Right cardiac atrium (tissue), 5 donors: ENCODE results near the gene SFXN1. TPM values are rescaled to one million over a fixed set of nuclear protein-coding genes. Genes with fewer than 3 reads are reported as not detected.
A peak's percentile ranks its signal among the peaks of the same experiment; 100 is the strongest.
"Not testable (repeated sequence)": the region's sequence is repeated elsewhere in the genome, so short reads cannot be mapped to it uniquely, and the experiment has no call there.

Experiments used
- ATAC-seq, 2 donors: fragments of 200-7000 bp; cut with Tn5 transposase; one replicate each; pipeline versions ENCODE4 v1.8.0 to v1.9.1; 2020; ENCODE audit warnings: moderate library complexity in 2 of 2, mild to moderate bottlenecking in 1 of 2
- DNase-seq, 3 donors: peaks; one replicate each; pipeline ENCODE4 v3.0.0-alpha.2; 2020
- H3K27ac ChIP-seq: one replicate; pipeline ENCODE4 v1.5.1; 2013; ENCODE audit warnings: mild to moderate bottlenecking, low read length, control low read depth, moderate library complexity
- H3K27me3 ChIP-seq: one replicate; pipeline ENCODE4 v1.6.1; 2013; ENCODE audit not compliant: control insufficient read depth, insufficient read depth
- H3K4me1 ChIP-seq: one replicate; pipeline ENCODE4 v1.6.1; 2013; ENCODE audit warnings: low read length; ENCODE audit not compliant: control insufficient read depth, insufficient read depth
- H3K4me3 ChIP-seq: one replicate; pipeline ENCODE4 v1.5.1; 2013; ENCODE audit warnings: low read length, control low read depth
- H3K9me3 ChIP-seq: one replicate; pipeline ENCODE4 v1.6.1; 2013; ENCODE audit warnings: low read length; ENCODE audit not compliant: control insufficient read depth
- WGBS: extraction: QIAGEN DNeasy Blood & Tissue Kit; methylation state at CpG from one replicate; pipeline ENCODE4 v1.1.7; 2013; 5-methylcytosine and 5-hydroxymethylcytosine counted together
- intact Hi-C, 4 donors: fragments of 100-400 bp; cut with DNase I; formaldehyde crosslinking; loops; one replicate each; pipeline versions ENCODE4 v1.11.0 to v1.14.0; 2022 to 2023
- polyA plus RNA-seq: library from polyadenylated mRNA; stranded (reverse); fragments of 200-250 nt; gene quantifications from one replicate; pipeline ENCODE4 v1.2.3, GENCODE V29; 2013
- total RNA-seq, 4 donors: library from RNA; stranded (reverse); fragmentation: NEBNext Ultra II Directional; extraction: Animal tissue kit (Norgen Biotek cat#: 25700); gene quantifications; one replicate each; pipeline ENCODE4 v1.2.1, GENCODE V29; 2021
- donor health status: healthy with polysubstance abuse.
- donor health status: DM: no; HTN: yes; CAD: no.
- donor health status: DM: no; HTN: no; CAD: no.
- donor health status: DM: no; HTN: yes; CAD: no; lungs with severe emphysema.
- donor health status: DM: yes; HTN: yes; CAD: no.

The SFXN1 gene
- total and polyA plus RNA-seq, 5 donors = 14.7 to 37.6 (median 35.1) TPM

- H3K27me3 ChIP-seq = no peaks in the 10 kb centered on the region
- WGBS = 89% methylated on average over 17 of the region's 17 CpGs
- no peak overlapping the region for H3K4me3 ChIP-seq
- no peak for DNase-seq
- intact Hi-C loops = no loop called here
- H3K4me1 ChIP-seq = no peaks in the 10 kb centered on the region
- ATAC-seq = no peak
- no peak overlapping the region for H3K27ac ChIP-seq
- H3K9me3 ChIP-seq = no peaks in the 10 kb centered on the region
These were observed 16.2 kb downstream of the SFXN1 start for GRCh38 chr5:175494264-175495183.

- WGBS = 92% methylated on average over 7 of the region's 7 CpGs
- DNase-seq (no peak), ATAC-seq (no peak)
- Histone ChIP-seq H3K27me3 (no peaks in the 10 kb centered on the region), H3K4me1 (no peaks in the 10 kb centered on the region), H3K9me3 (no peaks in the 10 kb centered on the region), H3K4me3 (no peak overlapping the region), H3K27ac (no peak overlapping the region)
- intact Hi-C loops = no loop called here
These were observed 23.4 kb downstream of the SFXN1 start for GRCh38 chr5:175501759-175502158.

GRCh38 chr5:175507671-175508070 is 29.3 kb downstream of the SFXN1 start:
- DNase-seq, H3K4me3 ChIP-seq, intact Hi-C loops, H3K27ac ChIP-seq, ATAC-seq, H3K4me1 ChIP-seq, H3K27me3 ChIP-seq, H3K9me3 ChIP-seq: not testable (repeated sequence)
- WGBS = 94% methylated on average over 4 of the region's 4 CpGs

GRCh38 chr5:175508896-175509295 is 30.5 kb downstream of the SFXN1 start:
- Histone ChIP-seq H3K27me3 (no peaks in the 10 kb centered on the region), H3K27ac (no peak overlapping the region), H3K4me1 (no peaks in the 10 kb centered on the region), H3K9me3 (no peaks in the 10 kb centered on the region), H3K4me3 (no peak overlapping the region)
- ATAC-seq (no peak), DNase-seq (no peak)
- 92% methylated on average over 2 of the region's 2 CpGs for WGBS
- intact Hi-C loops = no loop called here

- DNase-seq = no peak
- intact Hi-C loops = no loop called here
- Histone ChIP-seq H3K9me3 (no peaks in the 10 kb centered on the region), H3K27ac (no peak overlapping the region), H3K4me1 (no peaks in the 10 kb centered on the region), H3K4me3 (no peak overlapping the region), H3K27me3 (no peaks in the 10 kb centered on the region)
- ATAC-seq = no peak
- WGBS = 97% methylated on average over 13 of the region's 13 CpGs
These were observed 34.9 kb downstream of the SFXN1 start for GRCh38 chr5:175513297-175513696.

- WGBS = 94% methylated on average over 7 of the region's 7 CpGs
These were observed 35.4 kb downstream of the SFXN1 start for GRCh38 chr5:175513726-175514125.

GRCh38 chr5:175516933-175517823 is 38.8 kb downstream of the SFXN1 start:
- no peak for ATAC-seq

More at GRCh38 chr5:175513726-175514125, 35.4 kb downstream of the SFXN1 start:
- DNase-seq (no peak), ATAC-seq (peak in 1 of 2 donors; percentile 29)
- Histone ChIP-seq H3K27ac (no peak overlapping the region), H3K9me3 (no peaks in the 10 kb centered on the region), H3K4me1 (no peaks in the 10 kb centered on the region), H3K4me3 (no peak overlapping the region), H3K27me3 (no peaks in the 10 kb centered on the region)
- intact Hi-C loops = no loop called here

GRCh38 chr5:175517824-175518450 is 39.6 kb downstream of the SFXN1 start:
- intact Hi-C loops = no loop called here
- Histone ChIP-seq H3K4me3 (no peak overlapping the region), H3K27me3 (no peaks in the 10 kb centered on the region), H3K4me1 (no peaks in the 10 kb centered on the region), H3K27ac (no peak overlapping the region), H3K9me3 (no peaks in the 10 kb centered on the region)
- WGBS = 91% methylated on average over 7 of the region's 7 CpGs
- ATAC-seq (no peak), DNase-seq (no peak)

More at GRCh38 chr5:175516933-175517823, 38.8 kb downstream of the SFXN1 start:
- no peak overlapping the region for H3K4me3 ChIP-seq
- H3K9me3 ChIP-seq = no peaks in the 10 kb centered on the region
- H3K4me1 ChIP-seq = no peaks in the 10 kb centered on the region
- H3K27ac ChIP-seq = no peak overlapping the region
- WGBS = 96% methylated on average over 10 of the region's 10 CpGs
- DNase-seq = no peak
- intact Hi-C loops = no loop called here
- no peaks in the 10 kb centered on the region for H3K27me3 ChIP-seq

- Histone ChIP-seq H3K4me3 (no peak overlapping the region), H3K4me1 (no peaks in the 10 kb centered on the region), H3K27ac (no peak overlapping the region), H3K27me3 (no peaks in the 10 kb centered on the region), H3K9me3 (no peaks in the 10 kb centered on the region)
- intact Hi-C loops = no loop called here
- WGBS = 89% methylated on average over 2 of the region's 2 CpGs
- no peak for ATAC-seq
- DNase-seq = no peak
These were observed 40.6 kb downstream of the SFXN1 start for GRCh38 chr5:175519006-175519405.

- no peaks in the 10 kb centered on the region for H3K9me3 ChIP-seq
- no peaks in the 10 kb centered on the region for H3K27me3 ChIP-seq
- H3K4me1 ChIP-seq = no peaks in the 10 kb centered on the region
- ATAC-seq (no peak), DNase-seq (no peak)
- H3K27ac ChIP-seq = no peak overlapping the region
- WGBS = 96% methylated on average over 5 of the region's 5 CpGs
- no peak overlapping the region for H3K4me3 ChIP-seq
- intact Hi-C loops = no loop called here
These were observed 42.0 kb downstream of the SFXN1 start for GRCh38 chr5:175520321-175520720.
